ENCODE measurements around the gene PIEZO1.
"Not testable (repeated sequence)": the region's sequence is repeated elsewhere in the genome, so short reads cannot be mapped to it uniquely, and the experiment has no call there.

Gene PIEZO1

DNA sequence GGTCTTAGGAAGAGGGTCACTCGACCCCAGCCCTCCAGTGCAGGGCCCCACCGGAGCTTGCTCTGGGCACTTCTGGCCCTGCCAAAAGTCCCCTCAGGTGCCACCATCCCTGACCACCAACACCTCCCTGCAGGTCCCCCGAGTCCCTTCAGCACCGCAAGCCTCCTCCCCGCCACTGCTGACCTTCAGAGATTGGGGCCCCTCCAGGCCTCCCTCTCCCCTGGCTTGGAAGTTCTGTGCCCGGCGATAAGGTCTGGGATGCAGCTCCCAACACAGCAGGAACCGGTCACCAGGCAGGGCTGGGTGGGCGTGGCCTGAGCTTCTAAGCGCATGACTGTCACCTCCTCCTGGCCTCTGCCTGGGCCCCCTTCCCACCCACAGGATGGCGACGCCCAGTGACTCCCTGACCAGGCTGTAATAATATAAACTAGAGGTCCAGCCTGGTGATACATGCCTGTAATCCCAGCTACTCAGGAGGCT lies 11.2 kb downstream of the PIEZO1 start:
- no peak for TF ChIP-seq CTCF (IDR thresholded peaks at IDR 0.05; ENCODE audit: unreplicated experiment in 3 of 3)
- H3K27ac Mint-ChIP-seq: peak overlapping the region; percentile 60 to 79 (median 76)
- no peaks in the 10 kb centered on the region for H3K36me3 Mint-ChIP-seq (ENCODE audit: low read depth)
- peaks cover 35% of the 10 kb centered on the region for H3K27me3 Mint-ChIP-seq (ENCODE audit: low read depth)
- H3K9me3 Mint-ChIP-seq: no peaks in the 10 kb centered on the region
- peaks cover 34% of the 10 kb centered on the region for H3K4me1 Mint-ChIP-seq
- H3K4me3 Mint-ChIP-seq: peak overlapping the region in 2 of 3 experiments; percentile 53 to 64

GRCh38 chr16:88772871-88773811 lies 11.9 kb downstream of the PIEZO1 start:
- peaks cover 32% of the 10 kb centered on the region for H3K27me3 Mint-ChIP-seq (ENCODE audit: low read depth)
- no peak for TF ChIP-seq CTCF (IDR thresholded peaks at IDR 0.05; ENCODE audit: unreplicated experiment in 3 of 3)
- peak overlapping the region; percentile 74 to 91 (median 85) for H3K27ac Mint-ChIP-seq
- H3K36me3 Mint-ChIP-seq (ENCODE audit: low read depth): no peaks in the 10 kb centered on the region
- H3K4me3 Mint-ChIP-seq: peak overlapping the region; percentile 46 to 61 (median 60)
- H3K4me1 Mint-ChIP-seq: peaks cover 30% of the 10 kb centered on the region
- no peaks in the 10 kb centered on the region for H3K9me3 Mint-ChIP-seq

DNA sequence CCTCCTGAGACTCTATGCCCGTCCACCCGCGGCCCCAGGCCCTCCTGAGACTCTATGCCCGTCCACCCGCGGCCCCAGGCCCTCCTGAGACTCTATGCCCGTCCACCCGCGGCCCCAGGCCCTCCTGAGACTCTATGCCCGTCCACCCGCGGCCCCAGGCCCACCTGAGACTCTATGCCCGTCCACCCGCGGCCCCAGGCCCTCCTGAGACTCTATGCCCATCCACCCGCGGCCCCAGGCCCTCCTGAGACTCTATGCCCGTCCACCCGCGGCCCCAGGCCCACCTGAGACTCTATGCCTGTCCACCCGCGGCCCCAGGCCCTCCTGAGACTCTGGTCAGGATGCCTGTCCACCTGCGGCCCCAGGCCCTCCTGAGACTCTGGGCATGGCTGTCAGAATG lies 13.2 kb downstream of the PIEZO1 start:
- peaks cover 22% of the 10 kb centered on the region for H3K4me1 Mint-ChIP-seq
- H3K27ac Mint-ChIP-seq; H3K4me3 Mint-ChIP-seq; H3K36me3 Mint-ChIP-seq (ENCODE audit: low read depth); H3K9me3 Mint-ChIP-seq: not testable (repeated sequence)
- H3K27me3 Mint-ChIP-seq (ENCODE audit: low read depth): peaks cover 28% of the 10 kb centered on the region

DNA sequence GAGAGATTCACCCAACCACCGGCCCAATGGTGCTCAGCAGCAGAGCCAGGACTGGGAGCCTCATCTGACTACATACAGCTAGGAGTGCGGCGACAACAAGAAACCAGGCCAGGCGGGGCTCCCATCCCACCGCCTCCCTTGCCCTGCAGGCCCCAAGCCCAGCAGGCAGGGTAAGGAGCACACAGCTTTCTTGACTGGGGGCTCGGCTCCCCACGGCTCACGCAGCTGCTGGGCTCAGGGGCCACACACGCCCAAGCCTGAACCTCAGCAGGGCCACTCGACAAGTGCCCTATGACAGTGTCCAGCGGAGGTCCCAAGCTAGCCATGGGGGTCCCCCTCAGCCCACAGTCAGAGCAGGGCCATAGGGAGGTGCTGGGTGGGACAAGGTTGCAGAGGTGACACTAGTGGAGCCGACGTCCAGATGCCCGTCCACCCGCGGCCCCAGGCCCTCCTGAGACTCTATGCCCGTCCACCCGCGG lies 13.7 kb downstream of the PIEZO1 start:
- Mint-ChIP-seq H3K4me1 (peaks cover 22% of the 10 kb centered on the region), H3K4me3 (peak overlapping the region; percentile 54 to 72 (median 67)), H3K27ac (peak overlapping the region; percentile 81 to 94 (median 83))

GRCh38 chr16:88770461-88771293 lies 14.3 kb downstream of the PIEZO1 start:
- Mint-ChIP-seq H3K36me3 (ENCODE audit: low read depth) (no peaks in the 10 kb centered on the region), H3K9me3 (no peaks in the 10 kb centered on the region), H3K4me3 (peak overlapping the region; percentile 54 to 72 (median 67)), H3K4me1 (peaks cover 22% of the 10 kb centered on the region), H3K27ac (peak overlapping the region; percentile 81 to 94 (median 83)), H3K27me3 (ENCODE audit: low read depth) (peaks cover 22% of the 10 kb centered on the region)
- no peak for TF ChIP-seq CTCF (IDR thresholded peaks at IDR 0.05; ENCODE audit: unreplicated experiment in 3 of 3)

More for the DNA sequence above, 13.7 kb downstream of the PIEZO1 start:
- Mint-ChIP-seq H3K27me3 (ENCODE audit: low read depth) (peaks cover 24% of the 10 kb centered on the region), H3K36me3 (ENCODE audit: low read depth) (no peaks in the 10 kb centered on the region), H3K9me3 (no peaks in the 10 kb centered on the region)
- TF ChIP-seq CTCF (IDR thresholded peaks at IDR 0.05; ENCODE audit: unreplicated experiment in 3 of 3): no peak

Measured in nephron (organoid).